ENCODE data around the gene STRN3. TPM values are rescaled to one million over a fixed set of nuclear protein-coding genes. Genes with fewer than 3 reads are reported as not detected.

Gene STRN3
- total and polyA plus RNA-seq, 2 donors (not counting 1 experiment from before 2014, with no cell fraction given): 7.7 to 43.9 TPM

- H3K4me1 Mint-ChIP-seq: peaks cover 54% of the 10 kb centered on the region
- CTCF ChIA-PET: interaction anchor here (1.2 to 2.1 kb wide), 2 partner anchors 18 to 97 kb away, joined by 3 to 6 read pairs; no protein-coding TSS in a partner anchor
- Histone ChIP-seq H2AFZ (ENCODE audit: insufficient read depth, low read depth, low read length, poor library complexity, severe bottlenecking) (no peak overlapping the region), H3K27me3 (replicated peaks in 1 of 4; ENCODE audit: control extremely low read depth in 1 of 4, control insufficient read depth in 3 of 4, insufficient read depth in 4 of 4, low read length in 3 of 4) (no peaks in the 10 kb centered on the region), H3K9me3 (ENCODE audit: control extremely low read depth in 1 of 3, control insufficient read depth in 2 of 3, insufficient read depth in 1 of 3, low read length in 2 of 3) (peaks cover 0 to 3% (median 0%) of the 10 kb centered on the region in 3 donors), H3K79me2 (ENCODE audit: control insufficient read depth, insufficient read depth, low read length) (peaks cover 92% of the 10 kb centered on the region), H3K36me3 (replicated peaks in 1 of 2; ENCODE audit: control extremely low read depth in 1 of 2, control insufficient read depth in 1 of 2, extremely low read depth in 1 of 2, insufficient read depth in 2 of 2, low read length in 1 of 2) (no peaks in the 10 kb centered on the region), H3K4me2 (replicated peaks; ENCODE audit: low read depth, low read length, poor library complexity, severe bottlenecking) (no peak overlapping the region), H3K9ac (ENCODE audit: low read length) (no peak overlapping the region), H3K4me3 (ENCODE audit: control extremely low read depth in 1 of 5, extremely low read depth in 1 of 5, insufficient read depth in 1 of 5, low read depth in 2 of 5, low read length in 4 of 5) (no peak overlapping the region), H3K4me1 (ENCODE audit: control insufficient read depth in 2 of 2, insufficient read depth in 2 of 2, low read length in 2 of 2) (peaks cover 24% of the 10 kb centered on the region in 2 donors), H3K27ac (ENCODE audit: low read length in 2 of 2) (no peak overlapping the region), H4K20me1 (ENCODE audit: control insufficient read depth, insufficient read depth, low read length, poor library complexity, severe bottlenecking) (peaks cover 7% of the 10 kb centered on the region)
- ATAC-seq (ENCODE audit: low read depth) (no peak), DNase-seq (no peak)
- 100% methylated on average over 1 of the region's 3 CpGs for WGBS (ENCODE audit: insufficient coverage)
- no peak for TF ChIP-seq EZH2 (IDR thresholded peaks at IDR 0.05; ENCODE audit: borderline replicate concordance, insufficient read depth, low read depth, low read length, poor library complexity, severe bottlenecking)
- TF ChIP-seq, protein P1, sequence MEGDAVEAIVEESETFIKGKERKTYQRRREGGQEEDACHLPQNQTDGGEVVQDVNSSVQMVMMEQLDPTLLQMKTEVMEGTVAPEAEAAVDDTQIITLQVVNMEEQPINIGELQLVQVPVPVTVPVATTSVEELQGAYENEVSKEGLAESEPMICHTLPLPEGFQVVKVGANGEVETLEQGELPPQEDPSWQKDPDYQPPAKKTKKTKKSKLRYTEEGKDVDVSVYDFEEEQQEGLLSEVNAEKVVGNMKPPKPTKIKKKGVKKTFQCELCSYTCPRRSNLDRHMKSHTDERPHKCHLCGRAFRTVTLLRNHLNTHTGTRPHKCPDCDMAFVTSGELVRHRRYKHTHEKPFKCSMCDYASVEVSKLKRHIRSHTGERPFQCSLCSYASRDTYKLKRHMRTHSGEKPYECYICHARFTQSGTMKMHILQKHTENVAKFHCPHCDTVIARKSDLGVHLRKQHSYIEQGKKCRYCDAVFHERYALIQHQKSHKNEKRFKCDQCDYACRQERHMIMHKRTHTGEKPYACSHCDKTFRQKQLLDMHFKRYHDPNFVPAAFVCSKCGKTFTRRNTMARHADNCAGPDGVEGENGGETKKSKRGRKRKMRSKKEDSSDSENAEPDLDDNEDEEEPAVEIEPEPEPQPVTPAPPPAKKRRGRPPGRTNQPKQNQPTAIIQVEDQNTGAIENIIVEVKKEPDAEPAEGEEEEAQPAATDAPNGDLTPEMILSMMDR (IDR thresholded peaks at IDR 0.05): no peak
- no peak overlapping the region for H3K4me3 Mint-ChIP-seq
- POLR2A ChIA-PET: no interaction called here
- intact Hi-C loops (cut with micrococcal nuclease): no loop called here
- no peaks in the 10 kb centered on the region for H3K27me3 Mint-ChIP-seq
- no peak overlapping the region for H3K27ac Mint-ChIP-seq
- no peaks in the 10 kb centered on the region for H3K9me3 Mint-ChIP-seq (ENCODE audit: insufficient read depth)
Measured at GRCh38 chr14:30985796-30986195, 40.4 kb downstream of the STRN3 start.

DNA sequence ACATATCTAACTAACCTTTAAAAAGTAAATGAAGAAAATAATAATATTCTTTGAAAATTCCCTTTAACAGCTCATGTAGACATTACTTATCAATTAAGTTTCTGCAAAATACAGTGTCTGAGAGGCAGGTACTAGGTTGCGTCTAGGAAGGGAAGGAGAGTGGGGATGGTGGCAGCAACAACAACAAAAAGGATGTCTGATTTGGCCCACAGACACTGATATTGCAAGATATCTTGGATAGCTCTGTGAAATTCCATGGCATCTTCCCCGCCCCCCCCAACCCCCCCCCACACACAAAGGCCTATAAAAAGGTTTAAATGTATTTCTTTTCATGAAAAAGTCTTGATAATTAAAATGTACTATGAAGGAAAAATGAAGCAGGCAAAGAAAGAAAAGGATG is 42.3 kb downstream of the STRN3 start:
- Histone ChIP-seq H3K27me3 (replicated peaks in 1 of 4; ENCODE audit: control extremely low read depth in 1 of 4, control insufficient read depth in 3 of 4, insufficient read depth in 4 of 4, low read length in 3 of 4) (no peaks in the 10 kb centered on the region), H2AFZ (ENCODE audit: insufficient read depth, low read depth, low read length, poor library complexity, severe bottlenecking) (no peak overlapping the region), H3K9ac (ENCODE audit: low read length) (no peak overlapping the region), H3K36me3 (replicated peaks in 1 of 2; ENCODE audit: control extremely low read depth in 1 of 2, control insufficient read depth in 1 of 2, extremely low read depth in 1 of 2, insufficient read depth in 2 of 2, low read length in 1 of 2) (no peaks in the 10 kb centered on the region), H3K4me2 (replicated peaks; ENCODE audit: low read depth, low read length, poor library complexity, severe bottlenecking) (no peak overlapping the region), H3K9me3 (ENCODE audit: control extremely low read depth in 1 of 3, control insufficient read depth in 2 of 3, insufficient read depth in 1 of 3, low read length in 2 of 3) (peaks cover 0 to 3% (median 0%) of the 10 kb centered on the region in 3 donors), H3K4me1 (ENCODE audit: control insufficient read depth in 2 of 2, insufficient read depth in 2 of 2, low read length in 2 of 2) (peaks cover 27 to 29% of the 10 kb centered on the region in 2 donors), H3K79me2 (ENCODE audit: control insufficient read depth, insufficient read depth, low read length) (peaks cover 79% of the 10 kb centered on the region), H4K20me1 (ENCODE audit: control insufficient read depth, insufficient read depth, low read length, poor library complexity, severe bottlenecking) (peaks cover 7% of the 10 kb centered on the region), H3K27ac (ENCODE audit: low read length in 2 of 2) (no peak overlapping the region), H3K4me3 (ENCODE audit: control extremely low read depth in 1 of 5, extremely low read depth in 1 of 5, insufficient read depth in 1 of 5, low read depth in 2 of 5, low read length in 4 of 5) (no peak overlapping the region)
- H3K27me3 Mint-ChIP-seq: no peaks in the 10 kb centered on the region
- no peak for DNase-seq
- ATAC-seq (ENCODE audit: low read depth): no peak
- WGBS (ENCODE audit: insufficient coverage): no CpG with 5 or more reads among the region's 2 CpGs
- H3K9me3 Mint-ChIP-seq (ENCODE audit: insufficient read depth): no peaks in the 10 kb centered on the region
- intact Hi-C loops (cut with micrococcal nuclease): loop anchor here (5.0 kb wide), 2 partner anchors 143 to 223 kb away; partner anchors contain the start of gene HECTD1
- no peak overlapping the region for H3K4me3 Mint-ChIP-seq
- no peak overlapping the region for H3K27ac Mint-ChIP-seq
- CTCF ChIA-PET: interaction anchor here (1.1 to 6.7 kb wide), 4 partner anchors 19 to 132 kb away, joined by 3 to 85 read pairs (median 4); no protein-coding TSS in a partner anchor
- H3K4me1 Mint-ChIP-seq: peaks cover 50% of the 10 kb centered on the region
- POLR2A ChIA-PET: no interaction called here
- no peak for TF ChIP-seq EZH2 (IDR thresholded peaks at IDR 0.05; ENCODE audit: borderline replicate concordance, insufficient read depth, low read depth, low read length, poor library complexity, severe bottlenecking)
- TF ChIP-seq, protein P1 (IDR thresholded peaks at IDR 0.05): no peak

Data from B cell (primary cell).